ENCODE data around the gene USP6NL.

USP6NL gene

DNA sequence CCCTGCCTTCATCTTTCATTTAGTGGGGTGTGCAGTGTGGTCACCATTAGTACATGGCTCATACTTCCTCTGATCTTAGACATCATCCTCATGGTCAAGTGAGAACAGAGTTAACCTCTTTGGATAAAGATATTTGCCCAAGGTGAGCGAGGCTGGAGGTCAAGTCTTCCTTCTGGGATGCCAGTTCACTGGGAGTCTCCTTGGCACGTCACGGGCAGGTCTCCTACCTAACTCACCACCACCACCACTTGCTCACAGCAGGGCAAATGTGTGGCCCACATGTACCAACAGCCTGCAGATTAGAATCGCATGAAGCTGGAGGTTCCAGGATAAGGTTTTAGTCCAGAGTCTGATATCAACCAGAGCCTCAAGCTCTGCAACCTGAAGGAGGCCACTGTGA is 164.6 kb downstream of the USP6NL start:
- Histone ChIP-seq H4K20me1 (ENCODE audit: insufficient read depth, low read length) (no peaks in the 10 kb centered on the region), H3K27me3 (ENCODE audit: insufficient read depth, low read length, poor library complexity) (no peaks in the 10 kb centered on the region), H3K27ac (ENCODE audit: low read length) (no peak overlapping the region), H3K4me3 (ENCODE audit: low read depth in 1 of 2, low read length in 2 of 2) (no peak overlapping the region), H3K4me1 (ENCODE audit: insufficient read depth, low read length) (no peaks in the 10 kb centered on the region), H2AFZ (ENCODE audit: low read depth, low read length) (no peak overlapping the region), H3K4me2 (ENCODE audit: insufficient read depth, low read length) (no peak overlapping the region), H3K36me3 (ENCODE audit: insufficient read depth, low read length) (no peaks in the 10 kb centered on the region), H3K79me2 (ENCODE audit: insufficient read depth, low read length) (no peaks in the 10 kb centered on the region), H3K9ac (ENCODE audit: low read depth, low read length) (no peak overlapping the region), H3K9me3 (ENCODE audit: insufficient read depth, low read length, severe bottlenecking) (no peaks in the 10 kb centered on the region)
- ATAC-seq (ENCODE audit: insufficient read depth, low read depth) (no peak), DNase-seq (no peak)
- no peak for TF ChIP-seq EZH2 (IDR thresholded peaks at IDR 0.05; ENCODE audit: borderline replicate concordance, low read depth, low read length, severe bottlenecking)
- TF ChIP-seq, protein P1, sequence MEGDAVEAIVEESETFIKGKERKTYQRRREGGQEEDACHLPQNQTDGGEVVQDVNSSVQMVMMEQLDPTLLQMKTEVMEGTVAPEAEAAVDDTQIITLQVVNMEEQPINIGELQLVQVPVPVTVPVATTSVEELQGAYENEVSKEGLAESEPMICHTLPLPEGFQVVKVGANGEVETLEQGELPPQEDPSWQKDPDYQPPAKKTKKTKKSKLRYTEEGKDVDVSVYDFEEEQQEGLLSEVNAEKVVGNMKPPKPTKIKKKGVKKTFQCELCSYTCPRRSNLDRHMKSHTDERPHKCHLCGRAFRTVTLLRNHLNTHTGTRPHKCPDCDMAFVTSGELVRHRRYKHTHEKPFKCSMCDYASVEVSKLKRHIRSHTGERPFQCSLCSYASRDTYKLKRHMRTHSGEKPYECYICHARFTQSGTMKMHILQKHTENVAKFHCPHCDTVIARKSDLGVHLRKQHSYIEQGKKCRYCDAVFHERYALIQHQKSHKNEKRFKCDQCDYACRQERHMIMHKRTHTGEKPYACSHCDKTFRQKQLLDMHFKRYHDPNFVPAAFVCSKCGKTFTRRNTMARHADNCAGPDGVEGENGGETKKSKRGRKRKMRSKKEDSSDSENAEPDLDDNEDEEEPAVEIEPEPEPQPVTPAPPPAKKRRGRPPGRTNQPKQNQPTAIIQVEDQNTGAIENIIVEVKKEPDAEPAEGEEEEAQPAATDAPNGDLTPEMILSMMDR (IDR thresholded peaks at IDR 0.05; ENCODE audit: borderline replicate concordance, extremely low read depth, low read length, poor library complexity, severe bottlenecking) = no peak

DNA sequence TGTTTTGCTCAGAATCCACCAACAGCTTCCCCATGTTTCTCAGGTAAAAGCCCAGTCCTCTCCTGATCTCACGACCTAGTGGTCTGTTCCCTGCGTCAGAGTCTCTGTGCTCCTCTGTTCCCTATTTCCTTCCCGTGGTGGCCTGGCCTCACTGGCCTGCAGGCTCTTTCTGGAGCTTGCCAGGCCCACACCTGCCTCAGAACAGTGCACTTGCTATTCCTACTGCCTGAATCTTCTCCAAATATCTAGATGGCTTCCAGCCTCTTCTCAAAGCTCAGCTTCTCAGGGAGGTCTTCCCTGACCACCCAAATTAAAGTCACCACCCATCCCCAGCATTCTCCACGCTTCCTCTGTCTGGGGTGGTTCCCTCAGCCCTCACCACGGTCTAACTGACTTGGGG is 165.3 kb downstream of the USP6NL start:
- H3K4me1 ChIP-seq (ENCODE audit: insufficient read depth, low read length) = no peaks in the 10 kb centered on the region
- H3K9me3 ChIP-seq (ENCODE audit: insufficient read depth, low read length, severe bottlenecking) = no peaks in the 10 kb centered on the region
- TF ChIP-seq, protein P1 (IDR thresholded peaks at IDR 0.05; ENCODE audit: borderline replicate concordance, extremely low read depth, low read length, poor library complexity, severe bottlenecking) = no peak
- TF ChIP-seq EZH2 (IDR thresholded peaks at IDR 0.05; ENCODE audit: borderline replicate concordance, low read depth, low read length, severe bottlenecking) = no peak
- H3K36me3 ChIP-seq (ENCODE audit: insufficient read depth, low read length) = no peaks in the 10 kb centered on the region
- no peaks in the 10 kb centered on the region for H4K20me1 ChIP-seq (ENCODE audit: insufficient read depth, low read length)
- H3K9ac ChIP-seq (ENCODE audit: low read depth, low read length) = no peak overlapping the region
- no peak overlapping the region for H2AFZ ChIP-seq (ENCODE audit: low read depth, low read length)
- no peak overlapping the region for H3K27ac ChIP-seq (ENCODE audit: low read length)
- H3K4me2 ChIP-seq (ENCODE audit: insufficient read depth, low read length) = no peak overlapping the region
- no peaks in the 10 kb centered on the region for H3K79me2 ChIP-seq (ENCODE audit: insufficient read depth, low read length)
- no peak for DNase-seq
- no peak overlapping the region for H3K4me3 ChIP-seq (ENCODE audit: low read depth in 1 of 2, low read length in 2 of 2)
- H3K27me3 ChIP-seq (ENCODE audit: insufficient read depth, low read length, poor library complexity) = no peaks in the 10 kb centered on the region
- ATAC-seq (ENCODE audit: insufficient read depth, low read depth) = no peak

DNA sequence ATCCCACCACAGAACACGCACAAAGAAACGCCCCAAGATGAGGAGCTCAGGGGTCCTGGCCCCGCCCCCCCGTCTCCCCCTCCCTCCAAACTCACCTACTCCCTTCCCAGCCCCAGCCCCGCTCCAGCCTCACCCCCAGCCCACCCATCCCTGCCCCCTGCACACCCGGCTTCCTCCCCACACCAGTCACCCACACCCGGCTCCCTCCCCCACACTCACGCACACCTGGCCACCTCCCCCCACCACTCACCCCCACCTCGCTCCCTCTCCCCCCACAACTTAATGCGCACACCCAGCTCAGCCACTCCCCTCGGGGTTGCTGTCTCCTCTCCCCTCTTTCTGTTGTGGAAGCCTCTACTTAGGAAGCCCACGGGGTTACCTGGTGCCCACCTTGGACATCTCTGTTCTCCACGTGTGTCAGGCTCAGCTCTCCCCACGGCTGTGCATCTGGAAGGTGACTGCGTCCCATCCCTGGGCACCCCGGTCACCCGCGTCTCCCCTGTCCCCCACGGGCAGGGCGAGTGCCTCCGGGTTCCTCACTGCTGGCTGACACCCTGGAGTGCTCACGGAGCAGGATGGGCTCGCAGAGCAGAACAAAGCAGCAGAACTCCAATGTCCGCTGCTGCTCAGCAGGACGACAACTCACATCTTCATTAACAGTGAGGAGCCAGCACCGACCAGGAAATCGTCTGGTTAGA is 166.8 kb downstream of the USP6NL start:
- H3K4me3 ChIP-seq (ENCODE audit: low read depth in 1 of 2, low read length in 2 of 2) = no peak overlapping the region

More for the DNA sequence above, 166.8 kb downstream of the USP6NL start:
- H3K4me2 ChIP-seq (ENCODE audit: insufficient read depth, low read length) = no peak overlapping the region
- H3K27ac ChIP-seq (ENCODE audit: low read length) = no peak overlapping the region
- H3K9ac ChIP-seq (ENCODE audit: low read depth, low read length) = no peak overlapping the region
- DNase-seq = peak; percentile 3
- TF ChIP-seq, protein P1 (IDR thresholded peaks at IDR 0.05; ENCODE audit: borderline replicate concordance, extremely low read depth, low read length, poor library complexity, severe bottlenecking) = no peak
- TF ChIP-seq EZH2 (IDR thresholded peaks at IDR 0.05; ENCODE audit: borderline replicate concordance, low read depth, low read length, severe bottlenecking) = no peak
- no peak for ATAC-seq (ENCODE audit: insufficient read depth, low read depth)
- H3K79me2 ChIP-seq (ENCODE audit: insufficient read depth, low read length) = no peaks in the 10 kb centered on the region
- H4K20me1 ChIP-seq (ENCODE audit: insufficient read depth, low read length) = no peaks in the 10 kb centered on the region
- H3K27me3 ChIP-seq (ENCODE audit: insufficient read depth, low read length, poor library complexity) = no peaks in the 10 kb centered on the region
- H2AFZ ChIP-seq (ENCODE audit: low read depth, low read length) = no peak overlapping the region
- H3K4me1 ChIP-seq (ENCODE audit: insufficient read depth, low read length) = no peaks in the 10 kb centered on the region
- no peaks in the 10 kb centered on the region for H3K9me3 ChIP-seq (ENCODE audit: insufficient read depth, low read length, severe bottlenecking)
- H3K36me3 ChIP-seq (ENCODE audit: insufficient read depth, low read length) = no peaks in the 10 kb centered on the region

Data from DND-41 (cell line).